ENCODE results near the gene ADPRHL1. TPM values are rescaled to one million over a fixed set of nuclear protein-coding genes. Genes with fewer than 3 reads are reported as not detected.

The ADPRHL1 gene
- total RNA-seq, 1 experiment from 2014 or later, result 1.5 TPM

GRCh38 chr13:113475911-113476310 is 22.6 kb upstream of the ADPRHL1 start:
- peaks cover 72% of the 10 kb centered on the region for H3K36me3 Mint-ChIP-seq
- H3K9me3 Mint-ChIP-seq, result no peaks in the 10 kb centered on the region
- H3K27me3 Mint-ChIP-seq (ENCODE audit: low read depth), result no peaks in the 10 kb centered on the region
- DNase-seq (ENCODE audit: low spot score) (no peak), ATAC-seq (no peak)
- H3K4me3 Mint-ChIP-seq, result no peak overlapping the region
- TF ChIP-seq JUN (CRISPR knock-in tag; IDR thresholded peaks at IDR 0.05) (no peak), ATF2 (CRISPR knock-in tag; IDR thresholded peaks at IDR 0.05; ENCODE audit: borderline replicate concordance, low read depth) (no peak), SMAD3 (CRISPR knock-in tag; IDR thresholded peaks at IDR 0.05; ENCODE audit: borderline replicate concordance) (no peak), IRF2 (CRISPR knock-in tag; IDR thresholded peaks at IDR 0.05; ENCODE audit: borderline replicate concordance, low read depth) (no peak), CREB1 (CRISPR knock-in tag; IDR thresholded peaks at IDR 0.05) (no peak), AFF4 (CRISPR knock-in tag; IDR thresholded peaks at IDR 0.05; ENCODE audit: borderline replicate concordance) (no peak), TEAD4 (CRISPR knock-in tag; IDR thresholded peaks at IDR 0.05) (no peak)
- TF ChIP-seq, protein P1, sequence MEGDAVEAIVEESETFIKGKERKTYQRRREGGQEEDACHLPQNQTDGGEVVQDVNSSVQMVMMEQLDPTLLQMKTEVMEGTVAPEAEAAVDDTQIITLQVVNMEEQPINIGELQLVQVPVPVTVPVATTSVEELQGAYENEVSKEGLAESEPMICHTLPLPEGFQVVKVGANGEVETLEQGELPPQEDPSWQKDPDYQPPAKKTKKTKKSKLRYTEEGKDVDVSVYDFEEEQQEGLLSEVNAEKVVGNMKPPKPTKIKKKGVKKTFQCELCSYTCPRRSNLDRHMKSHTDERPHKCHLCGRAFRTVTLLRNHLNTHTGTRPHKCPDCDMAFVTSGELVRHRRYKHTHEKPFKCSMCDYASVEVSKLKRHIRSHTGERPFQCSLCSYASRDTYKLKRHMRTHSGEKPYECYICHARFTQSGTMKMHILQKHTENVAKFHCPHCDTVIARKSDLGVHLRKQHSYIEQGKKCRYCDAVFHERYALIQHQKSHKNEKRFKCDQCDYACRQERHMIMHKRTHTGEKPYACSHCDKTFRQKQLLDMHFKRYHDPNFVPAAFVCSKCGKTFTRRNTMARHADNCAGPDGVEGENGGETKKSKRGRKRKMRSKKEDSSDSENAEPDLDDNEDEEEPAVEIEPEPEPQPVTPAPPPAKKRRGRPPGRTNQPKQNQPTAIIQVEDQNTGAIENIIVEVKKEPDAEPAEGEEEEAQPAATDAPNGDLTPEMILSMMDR (IDR thresholded peaks at IDR 0.05), result no peak
- TF ChIP-seq, protein P2, sequence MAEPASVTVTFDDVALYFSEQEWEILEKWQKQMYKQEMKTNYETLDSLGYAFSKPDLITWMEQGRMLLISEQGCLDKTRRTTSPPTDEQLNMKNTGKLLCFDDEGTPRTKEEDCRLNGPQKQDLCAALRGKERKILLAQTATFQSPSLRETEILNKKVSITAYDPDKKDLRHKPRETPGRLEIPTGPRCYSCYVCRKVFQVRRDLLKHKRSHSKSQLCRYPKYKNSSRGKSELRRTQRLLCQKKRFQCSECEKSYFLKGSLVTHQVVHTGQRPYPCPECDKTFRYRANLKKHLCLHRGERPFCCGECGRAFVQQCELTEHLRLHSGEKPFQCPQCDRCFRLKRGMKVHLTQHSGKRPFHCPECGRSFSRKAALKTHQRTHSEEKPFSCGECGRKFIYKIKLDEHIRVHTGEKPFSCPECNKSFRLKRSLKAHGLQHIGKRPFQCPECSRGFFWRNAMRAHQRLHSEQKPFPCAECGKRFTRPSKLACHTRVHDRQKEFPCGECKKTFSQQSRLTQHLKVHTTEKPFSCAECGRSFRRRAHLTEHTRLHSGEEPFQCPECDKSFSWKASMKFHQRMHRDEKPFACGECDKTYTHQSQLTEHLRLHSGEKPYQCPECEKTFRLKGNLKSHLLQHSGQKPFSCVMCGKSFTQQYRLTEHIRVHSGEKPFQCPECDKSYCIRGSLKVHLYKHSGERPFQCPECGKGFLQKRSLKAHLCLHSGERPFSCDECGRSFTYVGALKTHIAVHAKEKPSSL (CRISPR knock-in tag; conservative IDR thresholded peaks at IDR 0.05), result no peak
- TF ChIP-seq, protein P3, sequence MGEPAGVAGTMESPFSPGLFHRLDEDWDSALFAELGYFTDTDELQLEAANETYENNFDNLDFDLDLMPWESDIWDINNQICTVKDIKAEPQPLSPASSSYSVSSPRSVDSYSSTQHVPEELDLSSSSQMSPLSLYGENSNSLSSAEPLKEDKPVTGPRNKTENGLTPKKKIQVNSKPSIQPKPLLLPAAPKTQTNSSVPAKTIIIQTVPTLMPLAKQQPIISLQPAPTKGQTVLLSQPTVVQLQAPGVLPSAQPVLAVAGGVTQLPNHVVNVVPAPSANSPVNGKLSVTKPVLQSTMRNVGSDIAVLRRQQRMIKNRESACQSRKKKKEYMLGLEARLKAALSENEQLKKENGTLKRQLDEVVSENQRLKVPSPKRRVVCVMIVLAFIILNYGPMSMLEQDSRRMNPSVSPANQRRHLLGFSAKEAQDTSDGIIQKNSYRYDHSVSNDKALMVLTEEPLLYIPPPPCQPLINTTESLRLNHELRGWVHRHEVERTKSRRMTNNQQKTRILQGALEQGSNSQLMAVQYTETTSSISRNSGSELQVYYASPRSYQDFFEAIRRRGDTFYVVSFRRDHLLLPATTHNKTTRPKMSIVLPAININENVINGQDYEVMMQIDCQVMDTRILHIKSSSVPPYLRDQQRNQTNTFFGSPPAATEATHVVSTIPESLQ (CRISPR knock-in tag; IDR thresholded peaks at IDR 0.05), result no peak
- TF ChIP-seq, protein P4, sequence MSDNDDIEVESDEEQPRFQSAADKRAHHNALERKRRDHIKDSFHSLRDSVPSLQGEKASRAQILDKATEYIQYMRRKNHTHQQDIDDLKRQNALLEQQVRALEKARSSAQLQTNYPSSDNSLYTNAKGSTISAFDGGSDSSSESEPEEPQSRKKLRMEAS (CRISPR knock-in tag; IDR thresholded peaks at IDR 0.05), result no peak
- TF ChIP-seq, protein P5, sequence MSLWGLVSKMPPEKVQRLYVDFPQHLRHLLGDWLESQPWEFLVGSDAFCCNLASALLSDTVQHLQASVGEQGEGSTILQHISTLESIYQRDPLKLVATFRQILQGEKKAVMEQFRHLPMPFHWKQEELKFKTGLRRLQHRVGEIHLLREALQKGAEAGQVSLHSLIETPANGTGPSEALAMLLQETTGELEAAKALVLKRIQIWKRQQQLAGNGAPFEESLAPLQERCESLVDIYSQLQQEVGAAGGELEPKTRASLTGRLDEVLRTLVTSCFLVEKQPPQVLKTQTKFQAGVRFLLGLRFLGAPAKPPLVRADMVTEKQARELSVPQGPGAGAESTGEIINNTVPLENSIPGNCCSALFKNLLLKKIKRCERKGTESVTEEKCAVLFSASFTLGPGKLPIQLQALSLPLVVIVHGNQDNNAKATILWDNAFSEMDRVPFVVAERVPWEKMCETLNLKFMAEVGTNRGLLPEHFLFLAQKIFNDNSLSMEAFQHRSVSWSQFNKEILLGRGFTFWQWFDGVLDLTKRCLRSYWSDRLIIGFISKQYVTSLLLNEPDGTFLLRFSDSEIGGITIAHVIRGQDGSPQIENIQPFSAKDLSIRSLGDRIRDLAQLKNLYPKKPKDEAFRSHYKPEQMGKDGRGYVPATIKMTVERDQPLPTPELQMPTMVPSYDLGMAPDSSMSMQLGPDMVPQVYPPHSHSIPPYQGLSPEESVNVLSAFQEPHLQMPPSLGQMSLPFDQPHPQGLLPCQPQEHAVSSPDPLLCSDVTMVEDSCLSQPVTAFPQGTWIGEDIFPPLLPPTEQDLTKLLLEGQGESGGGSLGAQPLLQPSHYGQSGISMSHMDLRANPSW (CRISPR knock-in tag; conservative IDR thresholded peaks at IDR 0.05; ENCODE audit: low read depth), result no peak
- POLR2A ChIA-PET, result no interaction called here
- H3K27ac Mint-ChIP-seq, result no peak overlapping the region
- CTCF ChIA-PET, result no interaction called here
- 0 out of 2 replicates have a peak, but pooled peaks cover 3% of the 10 kb centered on the region for H3K4me1 Mint-ChIP-seq
